ENCODE measurements around the gene DPP9. TPM values are rescaled to one million over a fixed set of nuclear protein-coding genes. Genes with fewer than 3 reads are reported as not detected.

DPP9 gene
- total and polyA plus RNA-seq, 2 of the 13 experiments (the other 11 are each of a cell fraction or from before 2014, with no cell fraction given) = 8.4 to 25.8 TPM

GRCh38 chr19:4723595-4724514 is at the start of gene DPP9 (continued):
- TF ChIP-seq ZBTB2 (CRISPR knock-in tag; IDR thresholded peaks at IDR 0.05; ENCODE audit: low read depth) (peak; percentile 82; the same call in 1 of the 2 replicates), PRDM15 (CRISPR knock-in tag; IDR thresholded peaks at IDR 0.05) (no peak), RFXANK (CRISPR knock-in tag; IDR thresholded peaks at IDR 0.05) (no peak), ZNF543 (CRISPR knock-in tag; IDR thresholded peaks at IDR 0.05) (peak; percentile 76; the same call in 1 of the 2 replicates), HMG20B (CRISPR knock-in tag; conservative IDR thresholded peaks at IDR 0.05) (no peak), NFYC (CRISPR knock-in tag; IDR thresholded peaks at IDR 0.05) (peak; percentile 84), ZFX (CRISPR knock-in tag; IDR thresholded peaks at IDR 0.05; ENCODE audit: low read depth) (peak; percentile 84), ZMAT3 (CRISPR knock-in tag; conservative IDR thresholded peaks at IDR 0.05) (peak; percentile 90), EED (CRISPR knock-in tag; IDR thresholded peaks at IDR 0.05) (peak; percentile 70; the same call in 1 of the 2 replicates), SPEN (CRISPR knock-in tag; IDR thresholded peaks at IDR 0.05; ENCODE audit: low read depth) (peak; percentile 42), ZNF441 (CRISPR knock-in tag; IDR thresholded peaks at IDR 0.05; ENCODE audit: borderline replicate concordance) (peak; percentile 94), REPIN1 (CRISPR knock-in tag; IDR thresholded peaks at IDR 0.05; ENCODE audit: borderline replicate concordance, low read depth) (peak; percentile 94), ZNF280D (CRISPR knock-in tag; IDR thresholded peaks at IDR 0.05) (peak; percentile 47; the same call in 1 of the 2 replicates), RFX3 (CRISPR knock-in tag; IDR thresholded peaks at IDR 0.05) (0 out of 2 replicates have a peak, but pooled peaks have one; percentile 14), CAMTA2 (CRISPR knock-in tag; IDR thresholded peaks at IDR 0.05; ENCODE audit: borderline replicate concordance) (0 out of 2 replicates have a peak, but pooled peaks have one; percentile 20), FOXK1 (CRISPR knock-in tag; IDR thresholded peaks at IDR 0.05; ENCODE audit: borderline replicate concordance, low read depth) (peak; percentile 80; the same call in 1 of the 2 replicates)
- TF ChIP-seq, protein P1, sequence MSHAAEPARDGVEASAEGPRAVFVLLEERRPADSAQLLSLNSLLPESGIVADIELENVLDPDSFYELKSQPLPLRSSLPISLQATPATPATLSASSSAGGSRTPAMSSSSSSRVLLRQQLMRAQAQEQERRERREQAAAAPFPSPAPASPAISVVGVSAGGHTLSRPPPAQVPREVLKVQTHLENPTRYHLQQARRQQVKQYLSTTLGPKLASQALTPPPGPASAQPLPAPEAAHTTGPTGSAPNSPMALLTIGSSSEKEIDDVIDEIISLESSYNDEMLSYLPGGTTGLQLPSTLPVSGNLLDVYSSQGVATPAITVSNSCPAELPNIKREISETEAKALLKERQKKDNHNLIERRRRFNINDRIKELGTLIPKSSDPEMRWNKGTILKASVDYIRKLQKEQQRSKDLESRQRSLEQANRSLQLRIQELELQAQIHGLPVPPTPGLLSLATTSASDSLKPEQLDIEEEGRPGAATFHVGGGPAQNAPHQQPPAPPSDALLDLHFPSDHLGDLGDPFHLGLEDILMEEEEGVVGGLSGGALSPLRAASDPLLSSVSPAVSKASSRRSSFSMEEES (CRISPR knock-in tag; IDR thresholded peaks at IDR 0.05) = 0 out of 2 replicates have a peak, but pooled peaks have one; percentile 42
